WTC11 (cell line): ENCODE measurements around the gene PICK1. TPM values are rescaled to one million over a fixed set of nuclear protein-coding genes. Genes with fewer than 3 reads are reported as not detected.

Source experiments
- ATAC-seq: fragments of 200-7000 bp; cut with Tn5 transposase; 2 replicates; pipeline ENCODE4 v1.10.0; 2021; ENCODE audit warnings: mild to moderate bottlenecking, moderate library complexity
- CTCF ChIA-PET: fragments of 300-600 bp; sonication (Branson Sonifier 250); formaldehyde crosslinking; loops from one replicate; lab custom pipeline; 2021; ENCODE audit warnings: antibody characterized with exemption; lab: Charles Lee
- POLR2A ChIA-PET: fragments of 350-600 bp; sonication (Branson Sonifier 250); formaldehyde crosslinking; loops from one replicate; lab custom pipeline; 2021; ENCODE audit warnings: antibody characterized with exemption; lab: Charles Lee
- DNase-seq: peaks from one replicate; pipeline ENCODE4 v3.0.0; 2021; ENCODE audit warnings: low spot score
- H3K27ac Mint-ChIP-seq: 2 replicates; pipeline ENCODE4 v1.8.0; 2021; ENCODE audit warnings: mixed read lengths
- H3K27me3 Mint-ChIP-seq: 2 replicates; pipeline ENCODE4 v1.8.0; 2021; ENCODE audit warnings: low read depth, mild to moderate bottlenecking, moderate library complexity, mixed read lengths
- H3K36me3 Mint-ChIP-seq: 2 replicates; pipeline ENCODE4 v1.8.0; 2021; ENCODE audit warnings: mixed read lengths
- H3K4me1 Mint-ChIP-seq: 2 replicates; pipeline ENCODE4 v1.8.0; 2022; ENCODE audit warnings: mixed read lengths
- H3K4me3 Mint-ChIP-seq: 2 replicates; pipeline ENCODE4 v1.8.0; 2021; ENCODE audit warnings: mild to moderate bottlenecking, moderate library complexity, mixed read lengths
- H3K9me3 Mint-ChIP-seq: 2 replicates; pipeline ENCODE4 v1.8.0; 2021; ENCODE audit warnings: mixed read lengths
- CBFB ChIP-seq: sonication (generic); formaldehyde crosslinking; IDR thresholded peaks from 2 replicates; pipeline ENCODE4 v1.8.1; 2022; ENCODE audit warnings: mild to moderate bottlenecking, low read depth, missing genetic modification reagents
- CDX4 ChIP-seq: fragments of 250-450 bp; sonication (Bioruptor Pico); IDR thresholded peaks from 2 replicates; pipeline ENCODE4 v1.9.0; 2021; ENCODE audit warnings: moderate library complexity, mild to moderate bottlenecking, inconsistent platforms, borderline replicate concordance
- ELF4 ChIP-seq: sonication (generic); formaldehyde crosslinking; IDR thresholded peaks from 2 replicates; pipeline ENCODE4 v1.8.1; 2022; ENCODE audit warnings: low read depth, mild to moderate bottlenecking, moderate library complexity, missing genetic modification reagents
- ESRRA ChIP-seq: sonication (generic); formaldehyde crosslinking; IDR thresholded peaks from 2 replicates; pipeline ENCODE4 v1.8.1; 2022; ENCODE audit warnings: mild to moderate bottlenecking, missing genetic modification reagents, borderline replicate concordance
- HMGA2 ChIP-seq: fragments of 250-450 bp; sonication (Bioruptor Pico); IDR thresholded peaks from 2 replicates; pipeline ENCODE4 v1.4.0; 2021; ENCODE audit warnings: mild to moderate bottlenecking, moderate library complexity
- HMGXB4 ChIP-seq: sonication (generic); formaldehyde crosslinking; IDR thresholded peaks from 2 replicates; pipeline ENCODE4 v1.8.1; 2023; ENCODE audit warnings: mild to moderate bottlenecking, moderate library complexity, missing genetic modification reagents
- MAX ChIP-seq: sonication (generic); formaldehyde crosslinking; IDR thresholded peaks from 2 replicates; pipeline ENCODE4 v1.8.0; 2022; ENCODE audit warnings: mild to moderate bottlenecking, missing genetic modification reagents
- NFE2L1 ChIP-seq: sonication (generic); formaldehyde crosslinking; IDR thresholded peaks from 2 replicates; pipeline ENCODE4 v1.8.1; 2023; ENCODE audit warnings: missing genetic modification reagents
- NFYB ChIP-seq: sonication (generic); formaldehyde crosslinking; conservative IDR thresholded peaks from 2 replicates; pipeline ENCODE4 v1.8.0; 2022; ENCODE audit warnings: low read depth, missing genetic modification reagents
- SMAD3 ChIP-seq: sonication (generic); formaldehyde crosslinking; IDR thresholded peaks from 2 replicates; pipeline ENCODE4 v1.8.0; 2022; ENCODE audit warnings: missing genetic modification reagents, mild to moderate bottlenecking, borderline replicate concordance
- ZNF416 ChIP-seq: fragments of 250-450 bp; sonication (Bioruptor Pico); IDR thresholded peaks from 2 replicates; pipeline ENCODE4 v1.9.0; 2021; ENCODE audit warnings: mild to moderate bottlenecking, inconsistent platforms
- ZNF423 ChIP-seq: fragments of 250-450 bp; sonication (Bioruptor Pico); IDR thresholded peaks from 2 replicates; pipeline ENCODE4 v2.1.2; 2022; ENCODE audit warnings: mild to moderate bottlenecking, moderate library complexity
- ZNF671 ChIP-seq: fragments of 250-450 bp; sonication (Bioruptor Pico); IDR thresholded peaks from 2 replicates; pipeline ENCODE4 v1.8.0; 2021; ENCODE audit warnings: mild to moderate bottlenecking
- total RNA-seq: library from RNA; stranded (reverse); gene quantifications from 3 replicates; pipeline ENCODE4 v1.2.3, GENCODE V29; 2021
- TF ChIP-seq, protein P1 (sequence below): sonication (generic); formaldehyde crosslinking; IDR thresholded peaks from 2 replicates; pipeline ENCODE4 v1.8.0; 2022; ENCODE audit warnings: mild to moderate bottlenecking, missing genetic modification reagents
- TF ChIP-seq, protein P2 (sequence below): sonication (generic); formaldehyde crosslinking; IDR thresholded peaks from 2 replicates; pipeline ENCODE4 v1.8.1; 2022; ENCODE audit warnings: mild to moderate bottlenecking, missing genetic modification reagents, moderate library complexity, borderline replicate concordance
- TF ChIP-seq, protein P3 (sequence below): fragments of 250-450 bp; sonication (Bioruptor Pico); IDR thresholded peaks from 2 replicates; pipeline ENCODE4 v1.8.0; 2021; ENCODE audit warnings: mild to moderate bottlenecking

The PICK1 gene
- total RNA-seq, 1 experiment from 2014 or later: 33.4 TPM

- H3K27ac Mint-ChIP-seq: no peak overlapping the region; the same call in 1 of the 2 replicates
- no peaks in the 10 kb centered on the region for H3K36me3 Mint-ChIP-seq
- POLR2A ChIA-PET: interaction anchor here (0.5 to 1.0 kb wide), 3 partner anchors 9 to 158 kb away, joined by 3 read pairs; no protein-coding TSS in a partner anchor
- CTCF ChIA-PET: interaction anchor here (0.9 to 11.1 kb wide), 6 partner anchors 6 to 136 kb away, joined by 3 to 222 read pairs (median 4); no protein-coding TSS in a partner anchor
- ATAC-seq (no peak), DNase-seq (no peak)
- no peaks in the 10 kb centered on the region; the same call in 1 of the 2 replicates for H3K27me3 Mint-ChIP-seq
- no peak overlapping the region for H3K4me3 Mint-ChIP-seq
- peaks cover 4% of the 10 kb centered on the region for H3K4me1 Mint-ChIP-seq
- no peak for TF ChIP-seq HMGA2 (CRISPR knock-in tag)
- no peak for TF ChIP-seq SMAD3 (CRISPR knock-in tag)
- no peak for TF ChIP-seq HMGXB4
- no peak for TF ChIP-seq ZNF416 (CRISPR knock-in tag)
- TF ChIP-seq, protein P1, sequence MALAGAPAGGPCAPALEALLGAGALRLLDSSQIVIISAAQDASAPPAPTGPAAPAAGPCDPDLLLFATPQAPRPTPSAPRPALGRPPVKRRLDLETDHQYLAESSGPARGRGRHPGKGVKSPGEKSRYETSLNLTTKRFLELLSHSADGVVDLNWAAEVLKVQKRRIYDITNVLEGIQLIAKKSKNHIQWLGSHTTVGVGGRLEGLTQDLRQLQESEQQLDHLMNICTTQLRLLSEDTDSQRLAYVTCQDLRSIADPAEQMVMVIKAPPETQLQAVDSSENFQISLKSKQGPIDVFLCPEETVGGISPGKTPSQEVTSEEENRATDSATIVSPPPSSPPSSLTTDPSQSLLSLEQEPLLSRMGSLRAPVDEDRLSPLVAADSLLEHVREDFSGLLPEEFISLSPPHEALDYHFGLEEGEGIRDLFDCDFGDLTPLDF (CRISPR knock-in tag): no peak
- no peak for TF ChIP-seq ZNF423 (CRISPR knock-in tag)
- TF ChIP-seq MAX (CRISPR knock-in tag): no peak
- TF ChIP-seq, protein P2, sequence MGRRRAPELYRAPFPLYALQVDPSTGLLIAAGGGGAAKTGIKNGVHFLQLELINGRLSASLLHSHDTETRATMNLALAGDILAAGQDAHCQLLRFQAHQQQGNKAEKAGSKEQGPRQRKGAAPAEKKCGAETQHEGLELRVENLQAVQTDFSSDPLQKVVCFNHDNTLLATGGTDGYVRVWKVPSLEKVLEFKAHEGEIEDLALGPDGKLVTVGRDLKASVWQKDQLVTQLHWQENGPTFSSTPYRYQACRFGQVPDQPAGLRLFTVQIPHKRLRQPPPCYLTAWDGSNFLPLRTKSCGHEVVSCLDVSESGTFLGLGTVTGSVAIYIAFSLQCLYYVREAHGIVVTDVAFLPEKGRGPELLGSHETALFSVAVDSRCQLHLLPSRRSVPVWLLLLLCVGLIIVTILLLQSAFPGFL (CRISPR knock-in tag): no peak
- TF ChIP-seq, protein P3, sequence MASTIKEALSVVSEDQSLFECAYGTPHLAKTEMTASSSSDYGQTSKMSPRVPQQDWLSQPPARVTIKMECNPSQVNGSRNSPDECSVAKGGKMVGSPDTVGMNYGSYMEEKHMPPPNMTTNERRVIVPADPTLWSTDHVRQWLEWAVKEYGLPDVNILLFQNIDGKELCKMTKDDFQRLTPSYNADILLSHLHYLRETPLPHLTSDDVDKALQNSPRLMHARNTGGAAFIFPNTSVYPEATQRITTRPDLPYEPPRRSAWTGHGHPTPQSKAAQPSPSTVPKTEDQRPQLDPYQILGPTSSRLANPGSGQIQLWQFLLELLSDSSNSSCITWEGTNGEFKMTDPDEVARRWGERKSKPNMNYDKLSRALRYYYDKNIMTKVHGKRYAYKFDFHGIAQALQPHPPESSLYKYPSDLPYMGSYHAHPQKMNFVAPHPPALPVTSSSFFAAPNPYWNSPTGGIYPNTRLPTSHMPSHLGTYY (CRISPR knock-in tag): no peak
- no peak for TF ChIP-seq NFYB
- no peak for TF ChIP-seq CBFB (CRISPR knock-in tag)
- TF ChIP-seq NFE2L1 (CRISPR knock-in tag): no peak
- H3K9me3 Mint-ChIP-seq: no peaks in the 10 kb centered on the region
Measured at GRCh38 chr22:38106814-38107578, 49.8 kb downstream of the PICK1 start.

GRCh38 chr22:38107692-38108515, 50.7 kb downstream of the PICK1 start:
- H3K4me1 Mint-ChIP-seq: peaks cover 4% of the 10 kb centered on the region
- H3K9me3 Mint-ChIP-seq: no peaks in the 10 kb centered on the region
- CTCF ChIA-PET: interaction anchor here (1.0 to 11.1 kb wide), 5 partner anchors 7 to 56 kb away, joined by 4 to 222 read pairs (median 4); no protein-coding TSS in a partner anchor
- H3K27me3 Mint-ChIP-seq: no peaks in the 10 kb centered on the region; the same call in 1 of the 2 replicates
- no peak overlapping the region for H3K27ac Mint-ChIP-seq
- TF ChIP-seq HMGA2 (CRISPR knock-in tag) (no peak), ZNF671 (CRISPR knock-in tag) (no peak), CDX4 (CRISPR knock-in tag) (no peak), ELF4 (no peak), SMAD3 (CRISPR knock-in tag) (no peak), CBFB (CRISPR knock-in tag) (no peak), MAX (CRISPR knock-in tag) (no peak), ESRRA (no peak)
- no peaks in the 10 kb centered on the region for H3K36me3 Mint-ChIP-seq
- POLR2A ChIA-PET: interaction anchor here (0.5 to 1.0 kb wide), 2 partner anchors 10 to 31 kb away, joined by 3 read pairs; no protein-coding TSS in a partner anchor
- H3K4me3 Mint-ChIP-seq: no peak overlapping the region
- no peak for ATAC-seq
- DNase-seq: no peak
